Astrocyte of the spinal cord (primary cell): ENCODE data around the gene MDM4.
"Not testable (repeated sequence)": the region's sequence is repeated elsewhere in the genome, so short reads cannot be mapped to it uniquely, and the experiment has no call there.

Experiments used
- DNase-seq: peaks from one replicate; pipeline ENCODE4 v3.0.0; 2011; ENCODE audit warnings: low read depth, low spot score
- H3K4me3 ChIP-seq: 2 replicates; pipeline ENCODE4 v1.5.1; 2011; ENCODE audit warnings: low read depth, mild to moderate bottlenecking, low read length, moderate library complexity
- in situ Hi-C: cut with HindIII; loops from 2 replicates; pipeline ENCODE4 v1.10.0; 2017; ENCODE audit warnings: low sequenced_read_pairs
- TF ChIP-seq, protein P1 (sequence below): IDR thresholded peaks from 2 replicates; pipeline ENCODE4 v1.5.1; 2012; ENCODE audit warnings: low read depth, mild to moderate bottlenecking, low read length, inconsistent platforms

The MDM4 gene

DNA sequence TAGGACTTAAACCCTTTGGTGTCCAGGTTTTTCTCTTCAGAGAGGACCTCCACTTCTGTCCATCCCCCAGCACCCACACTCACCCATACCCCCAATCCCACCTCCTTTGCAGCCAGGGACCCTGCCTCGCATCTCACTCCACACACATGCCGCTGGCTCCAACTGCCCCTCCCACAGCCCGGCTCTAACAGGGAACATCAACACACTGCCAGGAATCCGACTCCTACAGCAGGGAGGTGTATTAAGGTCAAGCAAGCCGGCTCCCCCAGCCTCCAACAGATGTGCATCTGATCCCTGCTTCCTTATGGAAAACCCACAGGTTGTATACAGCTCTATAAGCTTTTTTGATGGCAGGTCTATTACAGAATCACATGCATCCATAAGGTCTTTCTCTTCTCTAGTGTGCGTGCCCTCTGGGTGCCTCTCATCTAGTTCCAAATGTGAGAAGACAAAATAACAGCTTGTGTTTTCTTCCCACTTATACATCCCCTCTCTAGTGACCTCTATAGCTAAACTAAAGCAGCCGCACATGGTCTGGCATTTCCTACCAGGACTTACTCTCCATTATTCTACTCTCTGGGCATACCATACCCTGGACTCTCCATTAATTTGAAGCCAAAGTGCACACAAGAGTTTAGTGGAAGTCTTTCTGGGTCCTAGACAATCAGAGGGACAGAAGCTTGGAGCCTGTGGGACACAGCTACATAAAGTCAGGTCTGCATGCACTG, 37.9 kb upstream of the MDM4 start:
- in situ Hi-C loops, result no loop called here
- H3K4me3 ChIP-seq, result no peak overlapping the region

DNA sequence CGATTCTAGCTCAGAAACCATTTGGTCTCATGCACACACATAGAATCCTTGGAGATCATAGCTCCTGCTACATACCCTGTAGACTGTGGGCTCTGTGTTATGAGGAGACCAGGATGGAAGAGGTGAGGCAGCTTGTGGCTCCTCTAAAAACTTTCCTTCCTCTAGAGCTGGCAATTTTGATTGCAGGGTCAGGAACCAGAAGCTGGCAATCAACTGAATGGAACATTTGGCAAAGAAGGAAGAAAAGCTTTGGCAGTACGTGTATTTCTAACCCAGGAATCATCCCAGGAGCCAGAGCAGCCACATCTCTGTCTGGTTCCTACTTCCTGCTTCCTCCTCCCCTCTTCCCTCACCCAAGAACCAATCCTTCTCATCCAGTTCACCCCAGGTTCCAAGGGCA, 37.3 kb upstream of the MDM4 start:
- in situ Hi-C loops, result no loop called here
- TF ChIP-seq, protein P1, sequence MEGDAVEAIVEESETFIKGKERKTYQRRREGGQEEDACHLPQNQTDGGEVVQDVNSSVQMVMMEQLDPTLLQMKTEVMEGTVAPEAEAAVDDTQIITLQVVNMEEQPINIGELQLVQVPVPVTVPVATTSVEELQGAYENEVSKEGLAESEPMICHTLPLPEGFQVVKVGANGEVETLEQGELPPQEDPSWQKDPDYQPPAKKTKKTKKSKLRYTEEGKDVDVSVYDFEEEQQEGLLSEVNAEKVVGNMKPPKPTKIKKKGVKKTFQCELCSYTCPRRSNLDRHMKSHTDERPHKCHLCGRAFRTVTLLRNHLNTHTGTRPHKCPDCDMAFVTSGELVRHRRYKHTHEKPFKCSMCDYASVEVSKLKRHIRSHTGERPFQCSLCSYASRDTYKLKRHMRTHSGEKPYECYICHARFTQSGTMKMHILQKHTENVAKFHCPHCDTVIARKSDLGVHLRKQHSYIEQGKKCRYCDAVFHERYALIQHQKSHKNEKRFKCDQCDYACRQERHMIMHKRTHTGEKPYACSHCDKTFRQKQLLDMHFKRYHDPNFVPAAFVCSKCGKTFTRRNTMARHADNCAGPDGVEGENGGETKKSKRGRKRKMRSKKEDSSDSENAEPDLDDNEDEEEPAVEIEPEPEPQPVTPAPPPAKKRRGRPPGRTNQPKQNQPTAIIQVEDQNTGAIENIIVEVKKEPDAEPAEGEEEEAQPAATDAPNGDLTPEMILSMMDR, result no peak
- no peak for DNase-seq
- H3K4me3 ChIP-seq, result no peak overlapping the region

More for the DNA sequence above, 37.9 kb upstream of the MDM4 start:
- DNase-seq, result no peak
- TF ChIP-seq, protein P1, result no peak

DNA sequence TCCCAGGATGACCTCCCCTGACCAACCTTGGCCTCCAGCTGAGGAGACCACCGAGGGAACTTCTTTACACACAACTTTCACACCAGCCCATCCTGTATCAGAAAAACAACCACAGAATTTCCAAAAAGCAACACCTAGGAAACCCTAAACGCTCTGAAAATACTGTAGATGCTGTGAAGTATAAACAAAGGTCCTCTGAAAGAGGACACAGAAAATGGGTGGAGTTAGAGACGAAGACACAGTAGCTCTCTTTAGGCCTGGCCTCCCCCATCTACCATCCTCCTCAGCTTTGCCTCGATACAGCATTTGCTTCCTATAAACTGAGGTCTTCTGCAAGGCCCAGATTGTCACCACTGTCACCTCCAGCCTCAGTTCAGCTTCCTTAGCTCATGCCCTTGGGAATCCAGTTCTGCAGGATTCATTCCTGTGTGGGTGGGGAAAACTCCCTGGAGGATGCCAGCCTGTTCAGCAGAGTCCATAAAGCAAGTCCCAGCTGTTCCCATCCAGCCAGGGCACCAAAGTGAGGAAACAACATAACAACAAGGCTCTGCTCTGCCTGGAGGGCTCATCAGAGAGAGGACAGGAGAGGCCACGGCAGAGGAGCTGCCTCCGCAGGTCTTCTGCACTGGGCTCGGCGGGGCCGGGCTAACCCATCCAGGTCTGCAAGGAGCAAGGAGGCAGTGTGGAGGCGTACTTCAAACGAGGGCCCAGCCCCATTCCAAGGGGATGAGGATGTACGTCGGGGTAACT, 36.6 kb upstream of the MDM4 start:
- no peak for DNase-seq
- no peak overlapping the region for H3K4me3 ChIP-seq
- TF ChIP-seq, protein P1, result no peak
- in situ Hi-C loops, result no loop called here

DNA sequence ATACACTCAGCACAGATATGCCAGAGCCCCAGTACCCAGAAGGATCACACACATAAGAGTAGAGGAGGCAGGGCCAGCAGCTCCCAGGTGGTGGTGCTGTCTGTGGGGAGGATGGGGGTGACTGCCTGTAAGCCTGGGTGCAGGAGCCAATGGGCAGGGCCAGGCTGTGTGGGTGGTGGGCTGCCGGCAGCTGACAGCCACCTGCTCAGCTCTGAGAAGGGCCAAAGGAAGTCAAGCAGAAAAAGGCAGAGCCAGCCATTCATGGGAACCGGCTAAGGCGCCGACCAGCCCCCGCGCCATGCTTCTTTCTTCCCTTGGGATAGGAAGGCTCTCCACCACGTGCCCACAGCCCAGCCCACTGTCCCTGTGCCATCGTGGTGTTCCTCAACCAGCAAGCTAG, 35.7 kb upstream of the MDM4 start:
- TF ChIP-seq, protein P1, result no peak
- no peak overlapping the region for H3K4me3 ChIP-seq
- in situ Hi-C loops, result no loop called here
- DNase-seq, result no peak

DNA sequence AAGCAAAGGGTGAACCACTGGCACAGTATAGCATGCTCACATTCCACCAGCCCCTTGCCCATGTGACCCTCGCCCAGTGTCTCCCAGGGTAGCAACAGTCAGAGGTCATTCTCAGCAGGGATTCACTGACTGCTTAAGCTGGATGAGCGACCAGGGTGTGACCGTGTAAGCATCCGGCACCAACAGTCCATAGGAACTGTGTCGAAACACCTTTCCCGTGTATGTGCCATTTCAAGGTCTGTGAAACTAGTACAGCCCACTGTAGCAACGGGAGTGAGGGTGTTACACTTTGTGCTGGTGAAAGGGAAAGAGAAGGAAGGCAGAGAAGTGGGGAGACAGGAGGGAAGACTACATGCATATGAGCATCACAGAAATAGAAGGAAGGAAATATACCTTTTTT, 32.4 kb upstream of the MDM4 start:
- no peak for DNase-seq
- TF ChIP-seq, protein P1, result no peak

DNA sequence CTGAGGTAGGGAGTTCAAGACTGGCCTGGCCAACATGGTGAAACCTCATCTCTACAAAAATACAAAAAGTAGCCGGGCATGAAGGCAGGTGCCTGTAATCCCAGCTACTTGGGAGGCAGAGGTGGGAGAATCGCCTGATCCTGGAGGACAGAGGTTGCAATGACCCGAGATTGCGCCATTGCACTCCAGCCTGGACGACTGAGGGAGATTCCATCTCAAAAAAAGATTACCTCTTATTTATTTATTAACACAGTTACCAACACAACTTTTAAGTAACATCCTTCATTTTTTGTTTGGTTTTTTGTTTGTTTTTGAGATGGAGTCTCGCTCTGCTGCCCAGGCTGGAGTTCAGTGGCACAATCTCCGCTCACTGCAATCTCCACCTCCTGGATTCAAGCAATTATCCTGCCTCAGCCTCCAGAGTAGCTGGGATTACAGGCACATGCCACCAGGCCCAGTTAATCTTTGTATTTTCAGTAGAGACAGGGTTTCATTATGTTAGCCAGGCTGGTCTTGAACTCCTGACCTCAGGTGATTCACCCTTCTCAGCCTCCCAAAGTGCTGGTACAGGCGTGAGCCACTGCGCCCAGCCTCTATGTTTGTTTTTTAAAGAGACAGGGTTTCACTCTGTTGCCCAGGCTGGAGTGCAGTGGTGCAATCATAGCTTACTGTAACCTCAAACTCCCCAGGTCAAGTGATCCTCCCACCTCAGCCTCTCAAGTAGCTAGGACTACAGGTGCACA, 29.5 kb upstream of the MDM4 start:
- H3K4me3 ChIP-seq, DNase-seq, in situ Hi-C loops: not testable (repeated sequence)

More for the DNA sequence above, 32.4 kb upstream of the MDM4 start:
- H3K4me3 ChIP-seq, result no peak overlapping the region
- in situ Hi-C loops, result no loop called here
